H1 (cell line): ENCODE data around the gene NXPH4. TPM values are rescaled to one million over a fixed set of nuclear protein-coding genes. Genes with fewer than 3 reads are reported as not detected.

Experiments
- CTCF ChIA-PET: fragments of 300-600 bp; sonication (Branson Sonifier 250); formaldehyde crosslinking; loops from one replicate; lab custom pipeline; 2021; ENCODE audit not compliant: partially characterized antibody; lab: Charles Lee
- POLR2A ChIA-PET: fragments of 300-600 bp; sonication (Branson Sonifier 250); formaldehyde crosslinking; loops from one replicate; lab custom pipeline; 2021; ENCODE audit warnings: inconsistent platforms; ENCODE audit not compliant: partially characterized antibody; lab: Charles Lee
- DNase-seq, 2 experiments: peaks; one replicate each; pipeline versions ENCODE4 v3.0.0 to v3.0.0-alpha.2; 2010 to 2022; ENCODE audit warnings: low spot score in 2 of 2, low read depth in 1 of 2, mixed read lengths in 1 of 2
- FAIRE-seq: peaks from 2 replicates; lab custom pipeline; 2011; peaks lifted over from hg19 to GRCh38; lab: Jason Lieb, UNC
- H2AFZ ChIP-seq: 2 replicates; pipeline ENCODE4 v1.8.1; 2012; ENCODE audit warnings: low read length, inconsistent platforms
- H2AK5ac ChIP-seq: 2 replicates; pipeline ENCODE4 v1.6.1; 2013; ENCODE audit warnings: low read depth, low read length
- H2BK120ac ChIP-seq: replicated peaks from 2 replicates; pipeline ENCODE3; 2013; ENCODE audit warnings: low read depth, low read length, inconsistent platforms
- H2BK12ac ChIP-seq: 2 replicates; pipeline ENCODE4 v1.6.1; 2013; ENCODE audit warnings: low read depth, low read length
- H2BK15ac ChIP-seq: 2 replicates; pipeline ENCODE4 v1.6.1; 2013; ENCODE audit warnings: low read length
- H2BK20ac ChIP-seq: 2 replicates; pipeline ENCODE4 v1.6.1; 2013; ENCODE audit warnings: low read length
- H2BK5ac ChIP-seq: 2 replicates; pipeline ENCODE4 v1.6.1; 2013; ENCODE audit warnings: low read depth, low read length
- H3K14ac ChIP-seq: 2 replicates; pipeline ENCODE4 v1.6.1; 2013; ENCODE audit warnings: inconsistent platforms; ENCODE audit not compliant: insufficient read length
- H3K18ac ChIP-seq: 2 replicates; pipeline ENCODE4 v1.6.1; 2013; ENCODE audit warnings: low read length; ENCODE audit errors: extremely low read depth
- H3K23ac ChIP-seq: 2 replicates; pipeline ENCODE4 v1.6.1; 2013; ENCODE audit warnings: inconsistent platforms; ENCODE audit not compliant: insufficient read length
- H3K23me2 ChIP-seq: 2 replicates; pipeline ENCODE4 v1.6.1; 2013; ENCODE audit warnings: low read depth, low read length
- H3K27ac ChIP-seq: 2 replicates; pipeline ENCODE4 v1.6.1; 2011; ENCODE audit warnings: low read depth, low read length, inconsistent platforms
- H3K27me3 ChIP-seq, 4 experiments: replicated peaks in 1 of 4; 1 replicate in 1 of 4; 2 replicates in 3 of 4; pipeline versions ENCODE4 v1.6.1 to v1.8.1; 2011 to 2013; ENCODE audit warnings: low read length in 3 of 4, mild to moderate bottlenecking in 3 of 4, inconsistent platforms in 2 of 4, mixed read lengths in 2 of 4, moderate library complexity in 1 of 4; ENCODE audit not compliant: control insufficient read depth in 3 of 4, insufficient read depth in 3 of 4; ENCODE audit errors: extremely low read depth in 1 of 4
- H3K36me3 ChIP-seq, 4 experiments: 2 replicates each; pipeline versions ENCODE4 v1.6.1 to v1.8.1; 2011 to 2013; ENCODE audit warnings: mild to moderate bottlenecking in 4 of 4, low read length in 3 of 4, moderate library complexity in 2 of 4, control low read depth in 1 of 4, inconsistent platforms in 1 of 4; ENCODE audit not compliant: insufficient read depth in 4 of 4, control insufficient read depth in 2 of 4
- H3K4ac ChIP-seq: replicated peaks from 2 replicates; pipeline ENCODE3; 2013; ENCODE audit warnings: low read length, low read depth, mixed read lengths, inconsistent platforms; ENCODE audit not compliant: insufficient read length
- H3K4me1 ChIP-seq, 4 experiments: replicated peaks in 1 of 4; 1 replicate in 1 of 4; 2 replicates in 3 of 4; pipeline versions ENCODE4 v1.6.1 to v1.8.1; 2011 to 2013; ENCODE audit warnings: low read length in 3 of 4, inconsistent platforms in 2 of 4, mixed read lengths in 1 of 4; ENCODE audit not compliant: insufficient read depth in 4 of 4, control insufficient read depth in 3 of 4
- H3K4me2 ChIP-seq, 2 experiments: 2 replicates each; pipeline versions ENCODE4 v1.6.1 to v1.8.1; 2011 to 2013; ENCODE audit warnings: low read depth in 2 of 2, low read length in 2 of 2, control low read depth in 1 of 2, inconsistent platforms in 1 of 2, mild to moderate bottlenecking in 1 of 2; ENCODE audit not compliant: insufficient read depth in 1 of 2
- H3K4me3 ChIP-seq, 4 experiments: fragments of 200-600, 300-600 bp in 1 of 4; sonication (generic), shearing (Covaris generic), sonication (Bioruptor Twin) in 1 of 4; 2 replicates each; pipeline versions ENCODE4 v1.5.1 to v1.8.1; 2011 to 2016; ENCODE audit warnings: low read length in 4 of 4, low read depth in 3 of 4, control low read depth in 2 of 4, inconsistent platforms in 2 of 4, mild to moderate bottlenecking in 2 of 4, mixed read lengths in 1 of 4, moderate library complexity in 1 of 4; ENCODE audit not compliant: insufficient read depth in 2 of 4; ENCODE audit errors: extremely low read depth in 1 of 4
- H3K56ac ChIP-seq: replicated peaks from 2 replicates; pipeline ENCODE3; 2013; ENCODE audit warnings: low read depth, mild to moderate bottlenecking, mixed read lengths, low read length, inconsistent platforms; ENCODE audit not compliant: insufficient read length
- H3K79me1 ChIP-seq: 2 replicates; pipeline ENCODE4 v1.6.1; 2013; ENCODE audit warnings: low read depth, low read length, control low read depth
- H3K79me2 ChIP-seq, 2 experiments: 2 replicates each; pipeline versions ENCODE4 v1.6.1 to v1.8.1; 2012 to 2013; ENCODE audit warnings: low read length in 2 of 2, mild to moderate bottlenecking in 2 of 2, inconsistent platforms in 1 of 2; ENCODE audit not compliant: insufficient read depth in 2 of 2, control insufficient read depth in 1 of 2
- H3K9ac ChIP-seq, 4 experiments: replicated peaks in 1 of 4; 1 replicate in 1 of 4; 2 replicates in 3 of 4; pipeline versions ENCODE4 v1.6.1 to v1.8.1; 2011 to 2013; ENCODE audit warnings: low read depth in 3 of 4, low read length in 3 of 4, control low read depth in 2 of 4, mild to moderate bottlenecking in 2 of 4, moderate library complexity in 2 of 4, inconsistent platforms in 1 of 4; ENCODE audit errors: extremely low read depth in 1 of 4
- H3K9me3 ChIP-seq, 2 experiments: 2 replicates each; pipeline versions ENCODE4 v1.6.1 to v1.8.1; 2012 to 2013; ENCODE audit warnings: mild to moderate bottlenecking in 2 of 2, moderate library complexity in 2 of 2, control low read depth in 1 of 2, inconsistent platforms in 1 of 2, low read depth in 1 of 2, low read length in 1 of 2, mixed read lengths in 1 of 2; ENCODE audit not compliant: insufficient read depth in 2 of 2
- H4K20me1 ChIP-seq, 2 experiments: replicated peaks in 1 of 2; 2 replicates each; pipeline versions ENCODE3 to v1.8.1; 2011 to 2013; ENCODE audit warnings: inconsistent platforms in 2 of 2, low read length in 2 of 2, mild to moderate bottlenecking in 1 of 2; ENCODE audit not compliant: insufficient read depth in 2 of 2, control insufficient read depth in 1 of 2
- H4K5ac ChIP-seq: 2 replicates; pipeline ENCODE4 v1.6.1; 2013; ENCODE audit warnings: low read length, low read depth, mixed read lengths, inconsistent platforms; ENCODE audit not compliant: insufficient read length
- H4K8ac ChIP-seq: 2 replicates; pipeline ENCODE4 v1.8.0; 2013; ENCODE audit warnings: mild to moderate bottlenecking, moderate library complexity, low read length, inconsistent platforms; ENCODE audit not compliant: insufficient read depth; ENCODE audit errors: extremely low read depth
- H4K91ac ChIP-seq: replicated peaks from 2 replicates; pipeline ENCODE3; 2013; ENCODE audit warnings: low read length, mixed read lengths, inconsistent platforms; ENCODE audit not compliant: insufficient read length
- WGBS, 2 experiments: shearing (Covaris generic) in 1 of 2; methylation state at CpG; one replicate each; pipeline versions ENCODE4 v1.1.6 to v1.1.7; 2013 to 2015; ENCODE audit warnings: low lambda C conversion rate in 2 of 2, mixed read lengths in 2 of 2, inconsistent platforms in 1 of 2, low coverage in 1 of 2, missing lambda C conversion rate in 1 of 2; ENCODE audit not compliant: insufficient replicate concordance in 2 of 2, insufficient coverage in 1 of 2, insufficient read length in 1 of 2; ENCODE audit errors: extremely low coverage in 1 of 2, missing lambda C conversion rate in 1 of 2; 5-methylcytosine and 5-hydroxymethylcytosine counted together
- polyA plus RNA-seq, 7 experiments: library from polyadenylated mRNA; depleted of rRNA in 3 of 7; stranded (reverse) in 5 of 7; unstranded in 2 of 7; fragments of >200 nt in 5 of 7; fragments of 200-250 nt in 2 of 7; gene quantifications; 1 replicate in 5 of 7; 2 replicates in 1 of 7; 4 replicates in 1 of 7; pipeline versions ENCODE4 v1.2.1 to v1.2.3, GENCODE V29; 2011 to 2013; ENCODE audit warnings: missing spikeins in 2 of 7, mixed read lengths in 2 of 7
- total RNA-seq: library from RNA; stranded (reverse); fragmentation: NEBNext Ultra II Directional; extraction: Animal tissue kit (Norgen Biotek cat#: 25700); gene quantifications from 2 replicates; pipeline ENCODE4 v1.2.1, GENCODE V29; 2021

The NXPH4 gene
- total and polyA plus RNA-seq, 2 of the 8 experiments (the other 6 are each of a cell fraction or from before 2014, with no cell fraction given): 0.92 to 1.7 TPM

DNA sequence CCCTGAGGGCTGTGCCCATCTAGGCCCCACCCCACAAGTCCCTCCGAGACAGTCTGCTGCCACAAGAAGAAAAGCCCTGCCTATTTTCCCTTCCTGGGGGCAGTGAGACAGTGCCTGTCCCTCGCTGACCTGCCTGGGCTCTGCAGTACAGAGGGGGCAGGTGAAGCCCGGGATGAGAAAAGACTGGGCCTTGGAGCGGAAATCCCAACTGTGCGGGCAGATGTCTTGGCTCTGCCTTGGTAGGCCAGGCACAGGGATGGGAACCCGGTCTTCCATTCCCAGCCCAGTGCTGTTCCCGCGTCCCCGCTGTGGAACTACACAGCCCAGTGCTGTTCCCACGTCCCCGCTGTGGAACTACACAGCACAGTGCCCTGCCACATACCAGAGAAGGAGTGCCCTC is 12.8 kb upstream of the NXPH4 start:
- no peak overlapping the region for H3K56ac ChIP-seq
- 89% methylated on average over 11 of the region's 11 CpGs; no CpG with 5 or more reads in 1 of the 2 experiments for WGBS, 2 experiments
- H2BK12ac ChIP-seq: no peak overlapping the region
- no peak overlapping the region for H4K91ac ChIP-seq
- H3K27ac ChIP-seq: no peak overlapping the region
- FAIRE-seq (no peak), DNase-seq (no peak)
- no peak overlapping the region; the same call in 1 of the 2 replicates for H2BK5ac ChIP-seq
- no peak overlapping the region for H2BK120ac ChIP-seq
- peaks cover 38 to 86% (median 72%) of the 10 kb centered on the region in 4 experiments for H3K36me3 ChIP-seq
- H3K4me2 ChIP-seq: no peak overlapping the region
- no peaks in the 10 kb centered on the region for H3K79me2 ChIP-seq
- no peaks in the 10 kb centered on the region; the same call in 1 of the 2 replicates for H3K79me1 ChIP-seq
- H3K9ac ChIP-seq: no peak overlapping the region
- no peak overlapping the region for H3K4ac ChIP-seq
- no peaks in the 10 kb centered on the region for H3K9me3 ChIP-seq
- no peak overlapping the region for H3K14ac ChIP-seq
- no peaks in the 10 kb centered on the region for H3K23me2 ChIP-seq
- no peak overlapping the region for H2BK15ac ChIP-seq
- ChIA-PET POLR2A (interaction anchor here (2.8 to 6.5 kb wide), 3 partner anchors 11 to 28 kb away, joined by 5 to 33 read pairs (median 7); partner anchors contain the start of gene SHMT2), CTCF (no interaction called here)
- no peaks in the 10 kb centered on the region for H3K4me1 ChIP-seq
- no peak overlapping the region for H3K18ac ChIP-seq
- no peak overlapping the region for H2BK20ac ChIP-seq
- no peak overlapping the region for H3K23ac ChIP-seq
- no peak overlapping the region for H2AFZ ChIP-seq
- no peak overlapping the region for H3K4me3 ChIP-seq
- no peaks in the 10 kb centered on the region for H3K27me3 ChIP-seq
- H4K20me1 ChIP-seq: peaks cover 10 to 22% of the 10 kb centered on the region in 2 experiments
- H2AK5ac ChIP-seq: no peak overlapping the region
- H4K5ac ChIP-seq: no peak overlapping the region
- H4K8ac ChIP-seq: no peak overlapping the region
